Measurements from ENCODE around the gene PLD1.
"Not testable (repeated sequence)": the region's sequence is repeated elsewhere in the genome, so short reads cannot be mapped to it uniquely, and the experiment has no call there.

PLD1 gene, protein sequence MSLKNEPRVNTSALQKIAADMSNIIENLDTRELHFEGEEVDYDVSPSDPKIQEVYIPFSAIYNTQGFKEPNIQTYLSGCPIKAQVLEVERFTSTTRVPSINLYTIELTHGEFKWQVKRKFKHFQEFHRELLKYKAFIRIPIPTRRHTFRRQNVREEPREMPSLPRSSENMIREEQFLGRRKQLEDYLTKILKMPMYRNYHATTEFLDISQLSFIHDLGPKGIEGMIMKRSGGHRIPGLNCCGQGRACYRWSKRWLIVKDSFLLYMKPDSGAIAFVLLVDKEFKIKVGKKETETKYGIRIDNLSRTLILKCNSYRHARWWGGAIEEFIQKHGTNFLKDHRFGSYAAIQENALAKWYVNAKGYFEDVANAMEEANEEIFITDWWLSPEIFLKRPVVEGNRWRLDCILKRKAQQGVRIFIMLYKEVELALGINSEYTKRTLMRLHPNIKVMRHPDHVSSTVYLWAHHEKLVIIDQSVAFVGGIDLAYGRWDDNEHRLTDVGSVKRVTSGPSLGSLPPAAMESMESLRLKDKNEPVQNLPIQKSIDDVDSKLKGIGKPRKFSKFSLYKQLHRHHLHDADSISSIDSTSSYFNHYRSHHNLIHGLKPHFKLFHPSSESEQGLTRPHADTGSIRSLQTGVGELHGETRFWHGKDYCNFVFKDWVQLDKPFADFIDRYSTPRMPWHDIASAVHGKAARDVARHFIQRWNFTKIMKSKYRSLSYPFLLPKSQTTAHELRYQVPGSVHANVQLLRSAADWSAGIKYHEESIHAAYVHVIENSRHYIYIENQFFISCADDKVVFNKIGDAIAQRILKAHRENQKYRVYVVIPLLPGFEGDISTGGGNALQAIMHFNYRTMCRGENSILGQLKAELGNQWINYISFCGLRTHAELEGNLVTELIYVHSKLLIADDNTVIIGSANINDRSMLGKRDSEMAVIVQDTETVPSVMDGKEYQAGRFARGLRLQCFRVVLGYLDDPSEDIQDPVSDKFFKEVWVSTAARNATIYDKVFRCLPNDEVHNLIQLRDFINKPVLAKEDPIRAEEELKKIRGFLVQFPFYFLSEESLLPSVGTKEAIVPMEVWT

DNA sequence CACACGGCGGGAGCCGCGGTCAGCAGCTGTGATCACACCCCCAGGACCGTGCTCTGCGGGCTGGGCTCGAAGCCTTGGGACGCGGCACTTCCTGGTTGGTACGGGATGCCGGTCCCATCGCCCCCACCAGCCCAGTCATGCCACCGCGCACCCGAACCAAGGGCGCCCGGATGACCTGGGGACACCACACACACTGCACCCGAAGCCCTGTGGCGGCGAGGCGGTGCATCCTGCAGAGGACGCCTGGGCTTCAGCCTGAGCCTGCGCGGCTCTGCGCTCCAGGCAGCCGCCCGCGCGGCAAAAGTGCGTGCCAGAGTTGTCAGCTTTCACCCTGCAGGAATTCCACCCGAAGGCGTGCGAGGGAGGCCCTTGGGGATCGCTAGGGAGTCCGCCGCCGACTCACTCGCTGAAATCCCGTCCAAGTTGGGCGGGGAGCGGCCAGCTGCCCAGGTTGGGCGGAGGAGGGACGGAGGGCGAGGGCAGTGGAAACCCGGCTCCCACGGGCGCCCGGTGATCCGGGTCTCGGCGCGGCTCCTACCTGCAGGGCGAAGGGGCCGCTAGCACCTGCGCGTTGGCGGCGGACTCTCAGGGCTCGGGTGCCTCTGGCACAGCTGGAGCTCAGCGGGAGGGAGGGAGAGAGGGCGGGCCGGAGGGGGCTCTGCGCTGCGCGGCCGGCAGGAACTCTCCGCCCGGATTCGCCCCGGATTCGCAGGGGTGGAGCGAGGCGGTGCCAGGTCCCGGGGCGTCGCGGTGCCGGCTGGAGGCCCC is at the start of gene PLD1:
TSS of gene PLD1 (minus strand) at position 623 of the 768 bp plus-strand sequence. CDS start 72,432 bp downstream, outside the sequence.
- TF ChIP-seq, protein P1, sequence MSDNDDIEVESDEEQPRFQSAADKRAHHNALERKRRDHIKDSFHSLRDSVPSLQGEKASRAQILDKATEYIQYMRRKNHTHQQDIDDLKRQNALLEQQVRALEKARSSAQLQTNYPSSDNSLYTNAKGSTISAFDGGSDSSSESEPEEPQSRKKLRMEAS (IDR thresholded peaks at IDR 0.05; ENCODE audit: low read depth, low read length), result peak; percentile 44; the same call in 1 of the 2 replicates
- TF ChIP-seq MYC (IDR thresholded peaks at IDR 0.05; ENCODE audit: low read depth, low read length), result peak; percentile 38; the same call in 1 of the 2 replicates
- TF ChIP-seq, protein P2, sequence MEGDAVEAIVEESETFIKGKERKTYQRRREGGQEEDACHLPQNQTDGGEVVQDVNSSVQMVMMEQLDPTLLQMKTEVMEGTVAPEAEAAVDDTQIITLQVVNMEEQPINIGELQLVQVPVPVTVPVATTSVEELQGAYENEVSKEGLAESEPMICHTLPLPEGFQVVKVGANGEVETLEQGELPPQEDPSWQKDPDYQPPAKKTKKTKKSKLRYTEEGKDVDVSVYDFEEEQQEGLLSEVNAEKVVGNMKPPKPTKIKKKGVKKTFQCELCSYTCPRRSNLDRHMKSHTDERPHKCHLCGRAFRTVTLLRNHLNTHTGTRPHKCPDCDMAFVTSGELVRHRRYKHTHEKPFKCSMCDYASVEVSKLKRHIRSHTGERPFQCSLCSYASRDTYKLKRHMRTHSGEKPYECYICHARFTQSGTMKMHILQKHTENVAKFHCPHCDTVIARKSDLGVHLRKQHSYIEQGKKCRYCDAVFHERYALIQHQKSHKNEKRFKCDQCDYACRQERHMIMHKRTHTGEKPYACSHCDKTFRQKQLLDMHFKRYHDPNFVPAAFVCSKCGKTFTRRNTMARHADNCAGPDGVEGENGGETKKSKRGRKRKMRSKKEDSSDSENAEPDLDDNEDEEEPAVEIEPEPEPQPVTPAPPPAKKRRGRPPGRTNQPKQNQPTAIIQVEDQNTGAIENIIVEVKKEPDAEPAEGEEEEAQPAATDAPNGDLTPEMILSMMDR (IDR thresholded peaks at IDR 0.05; ENCODE audit: low read depth, low read length), result no peak
- peak; percentile 43 for TF ChIP-seq POLR2A (IDR thresholded peaks at IDR 0.05; ENCODE audit: extremely low read depth, insufficient read length)
- H3K4me3 ChIP-seq (ENCODE audit: low read depth, low read length), result peak within 1 kb of the TSS; percentile 60
- peak; percentile 89 for DNase-seq (ENCODE audit: low read depth)

DNA sequence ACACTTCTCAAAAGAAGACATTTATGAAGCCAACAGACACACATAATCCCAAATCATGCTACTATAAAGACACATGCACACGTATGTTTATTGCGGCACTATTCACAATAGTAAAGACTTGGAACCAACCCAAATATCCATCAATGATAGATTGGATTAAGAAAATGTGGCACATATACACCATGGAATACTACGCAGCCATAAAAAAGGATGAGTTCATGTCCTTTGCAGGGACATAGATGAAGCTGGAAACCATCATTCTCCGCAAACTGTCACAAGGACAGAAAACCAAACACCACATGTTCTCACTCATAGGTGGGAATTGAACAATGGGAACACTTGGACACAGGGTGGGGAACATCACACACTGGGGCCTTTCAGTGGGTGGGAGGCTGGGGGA is 48.5 kb upstream of the PLD1 start:
- DNase-seq (ENCODE audit: low read depth); H3K4me3 ChIP-seq (ENCODE audit: low read depth, low read length): not testable (repeated sequence)

DNA sequence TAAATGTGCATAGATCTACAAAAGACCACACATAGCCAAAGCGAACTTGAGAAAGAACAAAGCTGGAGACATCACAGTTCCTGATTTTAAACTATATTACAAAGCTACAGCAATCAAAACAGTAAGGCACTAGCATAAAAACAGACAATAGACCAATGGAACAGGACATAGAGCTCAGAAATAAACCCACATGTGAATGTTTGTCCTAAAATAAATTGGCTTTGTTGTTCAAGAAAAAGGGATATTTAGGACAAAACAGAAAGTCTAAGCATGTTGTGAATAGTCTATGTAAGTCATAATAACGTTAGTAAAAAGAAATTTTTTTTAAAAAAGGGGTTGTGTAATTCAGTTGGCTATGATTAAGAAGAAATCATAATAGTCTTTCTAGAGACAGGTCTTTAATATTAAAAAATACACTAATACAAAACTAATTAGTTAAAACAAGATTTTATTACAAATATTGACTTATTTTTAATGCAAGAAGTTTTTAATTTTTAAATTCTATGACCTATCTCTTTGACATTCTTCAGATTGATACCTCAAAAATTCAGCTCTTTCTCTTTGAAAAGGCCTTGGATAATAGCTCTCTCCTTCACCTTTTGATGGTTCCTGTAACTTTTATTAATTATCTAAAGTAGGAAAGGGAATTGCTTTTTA is 44.5 kb upstream of the PLD1 start:
- DNase-seq (ENCODE audit: low read depth), result no peak
- TF ChIP-seq MYC (IDR thresholded peaks at IDR 0.05; ENCODE audit: low read depth, low read length), result no peak
- TF ChIP-seq, protein P2 (IDR thresholded peaks at IDR 0.05; ENCODE audit: low read depth, low read length), result no peak
- TF ChIP-seq, protein P1 (IDR thresholded peaks at IDR 0.05; ENCODE audit: low read depth, low read length), result no peak
- TF ChIP-seq POLR2A (IDR thresholded peaks at IDR 0.05; ENCODE audit: extremely low read depth, insufficient read length), result no peak
- H3K4me3 ChIP-seq (ENCODE audit: low read depth, low read length), result no peak overlapping the region

DNA sequence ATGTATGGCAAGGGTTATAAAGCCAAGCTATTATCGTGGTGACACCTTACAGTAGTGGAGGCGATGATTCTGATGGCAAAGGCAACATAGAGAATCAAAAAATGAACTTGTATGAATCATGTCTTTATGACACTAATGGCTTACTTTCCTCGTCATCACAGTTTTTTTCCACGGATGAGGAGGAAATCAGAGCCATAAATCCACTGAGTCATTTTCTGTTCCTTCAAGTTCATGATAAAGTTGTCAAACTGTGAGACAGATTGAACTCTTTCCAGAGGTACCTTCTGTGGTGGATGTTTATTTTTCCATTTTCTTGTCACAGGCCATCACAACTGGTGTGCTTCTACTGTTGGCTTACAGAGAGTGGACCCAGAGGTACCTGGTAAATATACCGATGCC is 41.4 kb upstream of the PLD1 start:
- H3K4me3 ChIP-seq (ENCODE audit: low read depth, low read length), result no peak overlapping the region
- TF ChIP-seq MYC (IDR thresholded peaks at IDR 0.05; ENCODE audit: low read depth, low read length), result no peak
- TF ChIP-seq, protein P1 (IDR thresholded peaks at IDR 0.05; ENCODE audit: low read depth, low read length), result no peak
- TF ChIP-seq POLR2A (IDR thresholded peaks at IDR 0.05; ENCODE audit: extremely low read depth, insufficient read length), result no peak
- TF ChIP-seq, protein P2 (IDR thresholded peaks at IDR 0.05; ENCODE audit: low read depth, low read length), result no peak

DNA sequence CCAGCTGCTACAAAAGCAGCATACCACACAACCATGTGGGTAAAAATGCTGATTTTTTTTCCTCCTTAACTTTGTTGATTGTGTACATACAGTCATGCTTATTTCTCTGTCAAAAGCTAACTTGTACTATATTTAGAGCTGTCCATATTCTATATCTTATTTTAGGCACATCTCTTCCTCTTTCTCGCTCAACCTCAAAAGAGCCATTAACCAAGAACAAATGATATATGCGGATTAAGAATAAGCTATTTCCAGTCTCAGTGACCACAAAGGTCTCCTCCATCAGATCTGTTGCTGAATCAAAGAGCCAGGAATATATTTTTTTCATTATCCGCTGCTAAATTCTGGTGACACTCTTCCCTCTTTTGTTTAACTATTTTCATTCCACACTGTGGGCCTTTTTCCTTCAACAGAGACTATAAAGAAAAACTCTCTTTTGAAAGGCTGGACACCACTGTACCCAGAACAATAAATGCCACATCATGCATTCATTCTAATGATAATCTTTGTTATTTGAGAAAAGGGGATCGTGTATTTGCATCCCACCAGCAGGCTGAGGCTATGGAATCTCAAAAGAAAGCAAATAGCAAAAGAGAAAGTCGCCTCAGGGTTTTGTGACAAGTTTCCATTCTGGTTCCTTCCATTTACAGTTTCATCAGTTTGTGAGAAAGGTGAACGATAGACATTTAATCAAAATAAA is 40.8 kb upstream of the PLD1 start:
- TF ChIP-seq, protein P1 (IDR thresholded peaks at IDR 0.05; ENCODE audit: low read depth, low read length), result no peak
- TF ChIP-seq POLR2A (IDR thresholded peaks at IDR 0.05; ENCODE audit: extremely low read depth, insufficient read length) (no peak), MYC (IDR thresholded peaks at IDR 0.05; ENCODE audit: low read depth, low read length) (no peak)
- TF ChIP-seq, protein P2 (IDR thresholded peaks at IDR 0.05; ENCODE audit: low read depth, low read length), result no peak
- DNase-seq (ENCODE audit: low read depth), result peak; percentile 35
- H3K4me3 ChIP-seq (ENCODE audit: low read depth, low read length), result no peak overlapping the region

More for the DNA sequence above, 41.4 kb upstream of the PLD1 start:
- DNase-seq (ENCODE audit: low read depth), result no peak

Data from NB4 (cell line).